Activated CD4-positive, alpha-beta T cell treated with anti-CD3 and anti-CD28 coated beads for 36 hours (primary cell): ENCODE measurements around the gene SPIC. TPM values are rescaled to one million over a fixed set of nuclear protein-coding genes. Genes with fewer than 3 reads are reported as not detected.

Source experiments
- ATAC-seq: fragments of 200-7000 bp; cut with Tn5 transposase; one replicate; pipeline ENCODE4 v1.10.0; 2021; ENCODE audit warnings: mild to moderate bottlenecking, moderate library complexity
- CTCF ChIA-PET: fragments of 350-600 bp; sonication (Branson Sonifier 250); formaldehyde crosslinking; loops from one replicate; lab custom pipeline; 2021; ENCODE audit warnings: antibody characterized with exemption; lab: Charles Lee
- POLR2A ChIA-PET: fragments of 350-600 bp; sonication (Branson Sonifier 250); formaldehyde crosslinking; loops from one replicate; lab custom pipeline; 2021; ENCODE audit warnings: antibody characterized with exemption, inconsistent platforms; lab: Charles Lee
- DNase-seq: peaks from one replicate; pipeline ENCODE4 v3.0.0-alpha.2; 2020
- H3K27ac Mint-ChIP-seq: one replicate; pipeline ENCODE4 v1.8.0; 2021; ENCODE audit warnings: mixed read lengths
- H3K27me3 Mint-ChIP-seq: one replicate; pipeline ENCODE4 v1.8.0; 2021; ENCODE audit warnings: mixed read lengths
- H3K36me3 Mint-ChIP-seq: one replicate; pipeline ENCODE4 v1.8.0; 2021; ENCODE audit warnings: low read depth, mixed read lengths
- H3K4me1 Mint-ChIP-seq: one replicate; pipeline ENCODE4 v1.8.0; 2021; ENCODE audit warnings: mixed read lengths
- H3K4me3 Mint-ChIP-seq: one replicate; pipeline ENCODE4 v1.8.0; 2021; ENCODE audit warnings: mild to moderate bottlenecking, moderate library complexity, mixed read lengths
- H3K9me3 Mint-ChIP-seq: one replicate; pipeline ENCODE4 v1.8.0; 2021; ENCODE audit warnings: low read depth, mixed read lengths
- intact Hi-C, 2 experiments: fragments of 100-400 bp; cut with DNase I in 1 of 2; cut with micrococcal nuclease in 1 of 2; formaldehyde crosslinking; loops; one replicate each; pipeline versions ENCODE4 v1.14.2 to v1.15.1; 2022 to 2024; cut with DNase I, micrococcal nuclease
- total RNA-seq, 2 experiments: library from RNA; stranded (reverse); gene quantifications; one replicate each; pipeline ENCODE4 v1.2.3, GENCODE V29; 2021

The SPIC gene
- total RNA-seq, 2 experiments from 2014 or later, result not detected

GRCh38 chr12:101536069-101536674 is 61.0 kb downstream of the SPIC start:
- no peaks in the 10 kb centered on the region for H3K36me3 Mint-ChIP-seq
- ChIA-PET POLR2A (no interaction called here), CTCF (interaction anchor here (1.1 kb wide), 1 partner anchor 223 kb away, joined by 3 read pairs; no protein-coding TSS in a partner anchor)
- DNase-seq (no peak), ATAC-seq (no peak)
- no peak overlapping the region for H3K27ac Mint-ChIP-seq
- no peaks in the 10 kb centered on the region for H3K9me3 Mint-ChIP-seq
- H3K4me1 Mint-ChIP-seq, result no peaks in the 10 kb centered on the region
- H3K4me3 Mint-ChIP-seq, result no peak overlapping the region
- peaks cover 10% of the 10 kb centered on the region for H3K27me3 Mint-ChIP-seq
- intact Hi-C loops, result no loop called here

Other genes starting within 250 kb of the SPIC start
- gene UTP20, start 195.2 kb upstream of the SPIC start, total RNA-seq, result 10 to 100 TPM; 29.4 to 33.1 TPM
- gene ARL1, start 67.6 kb upstream of the SPIC start, total RNA-seq, result 10 to 100 TPM; 67.2 to 85.6 TPM
- not detected for gene MYBPC1, start 119.6 kb downstream of the SPIC start, total RNA-seq
- 10 to 100 TPM; 12.2 to 15.2 TPM for gene CHPT1, start 222.3 kb downstream of the SPIC start, total RNA-seq